ENCODE results near the gene LILRB3.

LILRB3 gene

GRCh38 chr19:54169149-54169740 lies 53.6 kb downstream of the LILRB3 start:
- in situ Hi-C loops (cut with MboI; ENCODE audit: low sequenced_read_pairs), result no loop called here

GRCh38 chr19:54168174-54168917 lies 54.5 kb downstream of the LILRB3 start:
- in situ Hi-C loops (cut with MboI; ENCODE audit: low sequenced_read_pairs), result no loop called here
